Measurements from ENCODE around the gene ENTPD5.

DNA sequence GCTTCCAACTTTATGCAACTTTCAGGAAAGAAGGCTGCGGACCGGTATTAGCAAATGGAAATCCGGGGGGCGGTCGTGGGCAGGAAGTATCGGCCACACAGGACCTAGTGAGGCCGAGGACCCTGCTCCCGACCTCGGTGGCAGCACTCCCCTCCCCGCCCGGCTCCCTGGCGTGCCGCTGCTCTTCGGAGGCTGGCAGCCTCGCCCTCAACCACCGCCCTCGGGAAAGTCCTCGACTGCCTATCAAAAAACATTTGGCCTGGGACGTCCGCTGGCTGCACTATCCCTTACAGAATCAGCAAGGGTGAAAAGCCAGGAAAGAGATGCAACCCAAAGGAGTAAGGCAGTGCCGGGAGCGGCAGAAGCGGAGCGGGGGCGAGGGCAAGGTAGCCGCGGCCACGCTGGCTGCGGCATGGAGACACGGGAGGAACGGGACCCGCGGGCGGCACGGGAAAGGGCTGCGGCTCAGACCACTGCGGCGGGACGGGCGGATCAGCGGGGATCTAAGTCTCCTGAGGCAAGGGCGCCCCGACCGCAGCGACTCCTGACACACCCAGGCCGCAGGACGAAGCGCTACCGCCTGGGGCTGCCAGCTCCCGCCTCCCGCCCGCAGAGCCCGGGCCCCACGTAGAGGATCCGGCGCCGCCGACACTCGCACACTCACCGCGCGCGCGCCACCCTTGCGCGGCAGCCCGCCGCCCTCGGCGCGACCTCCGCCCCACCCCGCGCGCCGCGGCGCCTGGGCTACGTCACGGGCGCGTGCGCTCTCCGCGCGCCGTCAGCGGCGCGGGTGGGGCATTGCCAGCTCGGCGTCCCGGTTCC lies at the start of gene ENTPD5, which contains the start of gene BBOF1:
- TF ChIP-seq RARB (CRISPR knock-in tag; IDR thresholded peaks at IDR 0.05): no peak
- no peak for TF ChIP-seq ARNTL (CRISPR knock-in tag; IDR thresholded peaks at IDR 0.05; ENCODE audit: borderline replicate concordance, low read depth)
- no peak for TF ChIP-seq POU6F1 (CRISPR knock-in tag; IDR thresholded peaks at IDR 0.05; ENCODE audit: borderline replicate concordance, low read depth)
- no peak for TF ChIP-seq ESRRG (CRISPR knock-in tag; IDR thresholded peaks at IDR 0.05)
- no peak for TF ChIP-seq ZNF8 (CRISPR knock-in tag; IDR thresholded peaks at IDR 0.05)
- no peak for TF ChIP-seq ZNF70 (CRISPR knock-in tag; IDR thresholded peaks at IDR 0.05)
- no peak for TF ChIP-seq ISL1 (CRISPR knock-in tag; IDR thresholded peaks at IDR 0.05)
- no peak for TF ChIP-seq ZC3H10 (CRISPR knock-in tag; IDR thresholded peaks at IDR 0.05)
- TF ChIP-seq, protein P1, sequence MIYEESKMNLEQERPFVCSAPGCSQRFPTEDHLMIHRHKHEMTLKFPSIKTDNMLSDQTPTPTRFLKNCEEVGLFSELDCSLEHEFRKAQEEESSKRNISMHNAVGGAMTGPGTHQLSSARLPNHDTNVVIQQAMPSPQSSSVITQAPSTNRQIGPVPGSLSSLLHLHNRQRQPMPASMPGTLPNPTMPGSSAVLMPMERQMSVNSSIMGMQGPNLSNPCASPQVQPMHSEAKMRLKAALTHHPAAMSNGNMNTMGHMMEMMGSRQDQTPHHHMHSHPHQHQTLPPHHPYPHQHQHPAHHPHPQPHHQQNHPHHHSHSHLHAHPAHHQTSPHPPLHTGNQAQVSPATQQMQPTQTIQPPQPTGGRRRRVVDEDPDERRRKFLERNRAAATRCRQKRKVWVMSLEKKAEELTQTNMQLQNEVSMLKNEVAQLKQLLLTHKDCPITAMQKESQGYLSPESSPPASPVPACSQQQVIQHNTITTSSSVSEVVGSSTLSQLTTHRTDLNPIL (CRISPR knock-in tag; IDR thresholded peaks at IDR 0.05; ENCODE audit: low read depth): no peak
- TF ChIP-seq TCF4 (CRISPR knock-in tag; IDR thresholded peaks at IDR 0.05; ENCODE audit: borderline replicate concordance): no peak
- TF ChIP-seq SNAI2 (CRISPR knock-in tag; IDR thresholded peaks at IDR 0.05): no peak
- TF ChIP-seq, protein P2, sequence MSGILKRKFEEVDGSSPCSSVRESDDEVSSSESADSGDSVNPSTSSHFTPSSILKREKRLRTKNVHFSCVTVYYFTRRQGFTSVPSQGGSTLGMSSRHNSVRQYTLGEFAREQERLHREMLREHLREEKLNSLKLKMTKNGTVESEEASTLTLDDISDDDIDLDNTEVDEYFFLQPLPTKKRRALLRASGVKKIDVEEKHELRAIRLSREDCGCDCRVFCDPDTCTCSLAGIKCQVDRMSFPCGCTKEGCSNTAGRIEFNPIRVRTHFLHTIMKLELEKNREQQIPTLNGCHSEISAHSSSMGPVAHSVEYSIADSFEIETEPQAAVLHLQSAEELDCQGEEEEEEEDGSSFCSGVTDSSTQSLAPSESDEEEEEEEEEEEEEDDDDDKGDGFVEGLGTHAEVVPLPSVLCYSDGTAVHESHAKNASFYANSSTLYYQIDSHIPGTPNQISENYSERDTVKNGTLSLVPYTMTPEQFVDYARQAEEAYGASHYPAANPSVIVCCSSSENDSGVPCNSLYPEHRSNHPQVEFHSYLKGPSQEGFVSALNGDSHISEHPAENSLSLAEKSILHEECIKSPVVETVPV (CRISPR knock-in tag; IDR thresholded peaks at IDR 0.05): no peak
- TF ChIP-seq PATZ1 (CRISPR knock-in tag; IDR thresholded peaks at IDR 0.05; ENCODE audit: borderline replicate concordance): no peak

All from SK-N-SH treated with all-trans-retinoic acid at 6 μM for 48 hours (cell line).